Omental fat pad (tissue), 4 donors: ENCODE data around the gene ADAMTS13. TPM values are rescaled to one million over a fixed set of nuclear protein-coding genes. Genes with fewer than 3 reads are reported as not detected.

Experiments
- ATAC-seq: fragments of 150-250 bp; one replicate; pipeline ENCODE4 v1.9.1; 2016; ENCODE audit warnings: mild to moderate bottlenecking, moderate library complexity; ENCODE audit not compliant: low FRiP score
- DNase-seq: peaks from one replicate; pipeline ENCODE4 v3.0.0-alpha.2; 2019; ENCODE audit warnings: low spot score
- total RNA-seq, 4 donors: library from RNA; depleted of rRNA; stranded (reverse); fragments of >200 nt; gene quantifications; one replicate each; pipeline ENCODE4 v1.1.0, GENCODE V29; 2016
- TF ChIP-seq, protein P1 (sequence below), 3 donors: fragments of 450-650 bp; IDR thresholded peaks; one replicate each; pipeline ENCODE4 v1.5.1; 2016 to 2017; ENCODE audit warnings: antibody characterized with exemption in 3 of 3, mild to moderate bottlenecking in 3 of 3, moderate library complexity in 2 of 3

Gene ADAMTS13
- total RNA-seq, 4 donors from 2014 or later = 1.1 to 3.0 (median 1.2) TPM

DNA sequence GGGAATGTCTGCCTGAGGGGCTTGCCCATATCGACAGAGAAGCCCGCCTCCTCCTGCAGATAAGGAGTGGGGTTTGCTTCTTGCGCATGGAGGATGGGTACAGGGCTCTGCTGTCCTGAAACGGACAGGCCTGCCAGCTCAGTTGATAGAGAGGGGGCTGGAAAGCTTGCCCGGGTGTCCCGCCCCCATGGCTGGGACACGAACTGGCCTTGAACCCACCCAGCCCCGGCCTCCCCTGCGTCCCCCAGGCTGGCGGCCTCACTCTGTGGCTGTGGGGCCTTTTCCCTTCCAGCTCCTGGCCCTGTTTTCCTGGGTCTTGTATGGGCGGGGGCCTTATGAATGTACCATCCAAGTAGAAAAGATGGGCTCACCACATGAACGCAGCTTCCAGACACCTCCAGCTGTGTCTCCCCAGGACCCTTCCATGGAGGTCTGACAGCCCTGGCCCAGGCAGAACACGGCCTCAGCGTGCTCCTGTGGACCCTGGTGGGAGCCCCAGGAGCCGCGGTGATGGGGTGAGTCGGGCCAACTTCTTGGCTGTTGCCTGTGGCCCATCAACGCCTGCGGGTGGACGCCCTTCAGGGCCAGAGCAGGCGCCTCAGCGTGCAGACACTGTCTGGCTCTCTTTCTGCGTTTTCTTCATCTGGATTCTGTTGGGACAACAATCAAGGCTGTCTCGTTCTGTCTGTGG lies 72.6 kb downstream of the ADAMTS13 start:
- TF ChIP-seq, protein P1, sequence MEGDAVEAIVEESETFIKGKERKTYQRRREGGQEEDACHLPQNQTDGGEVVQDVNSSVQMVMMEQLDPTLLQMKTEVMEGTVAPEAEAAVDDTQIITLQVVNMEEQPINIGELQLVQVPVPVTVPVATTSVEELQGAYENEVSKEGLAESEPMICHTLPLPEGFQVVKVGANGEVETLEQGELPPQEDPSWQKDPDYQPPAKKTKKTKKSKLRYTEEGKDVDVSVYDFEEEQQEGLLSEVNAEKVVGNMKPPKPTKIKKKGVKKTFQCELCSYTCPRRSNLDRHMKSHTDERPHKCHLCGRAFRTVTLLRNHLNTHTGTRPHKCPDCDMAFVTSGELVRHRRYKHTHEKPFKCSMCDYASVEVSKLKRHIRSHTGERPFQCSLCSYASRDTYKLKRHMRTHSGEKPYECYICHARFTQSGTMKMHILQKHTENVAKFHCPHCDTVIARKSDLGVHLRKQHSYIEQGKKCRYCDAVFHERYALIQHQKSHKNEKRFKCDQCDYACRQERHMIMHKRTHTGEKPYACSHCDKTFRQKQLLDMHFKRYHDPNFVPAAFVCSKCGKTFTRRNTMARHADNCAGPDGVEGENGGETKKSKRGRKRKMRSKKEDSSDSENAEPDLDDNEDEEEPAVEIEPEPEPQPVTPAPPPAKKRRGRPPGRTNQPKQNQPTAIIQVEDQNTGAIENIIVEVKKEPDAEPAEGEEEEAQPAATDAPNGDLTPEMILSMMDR (IDR thresholded peaks at IDR 0.05) = no peak
- DNase-seq (no peak), ATAC-seq (no peak)

DNA sequence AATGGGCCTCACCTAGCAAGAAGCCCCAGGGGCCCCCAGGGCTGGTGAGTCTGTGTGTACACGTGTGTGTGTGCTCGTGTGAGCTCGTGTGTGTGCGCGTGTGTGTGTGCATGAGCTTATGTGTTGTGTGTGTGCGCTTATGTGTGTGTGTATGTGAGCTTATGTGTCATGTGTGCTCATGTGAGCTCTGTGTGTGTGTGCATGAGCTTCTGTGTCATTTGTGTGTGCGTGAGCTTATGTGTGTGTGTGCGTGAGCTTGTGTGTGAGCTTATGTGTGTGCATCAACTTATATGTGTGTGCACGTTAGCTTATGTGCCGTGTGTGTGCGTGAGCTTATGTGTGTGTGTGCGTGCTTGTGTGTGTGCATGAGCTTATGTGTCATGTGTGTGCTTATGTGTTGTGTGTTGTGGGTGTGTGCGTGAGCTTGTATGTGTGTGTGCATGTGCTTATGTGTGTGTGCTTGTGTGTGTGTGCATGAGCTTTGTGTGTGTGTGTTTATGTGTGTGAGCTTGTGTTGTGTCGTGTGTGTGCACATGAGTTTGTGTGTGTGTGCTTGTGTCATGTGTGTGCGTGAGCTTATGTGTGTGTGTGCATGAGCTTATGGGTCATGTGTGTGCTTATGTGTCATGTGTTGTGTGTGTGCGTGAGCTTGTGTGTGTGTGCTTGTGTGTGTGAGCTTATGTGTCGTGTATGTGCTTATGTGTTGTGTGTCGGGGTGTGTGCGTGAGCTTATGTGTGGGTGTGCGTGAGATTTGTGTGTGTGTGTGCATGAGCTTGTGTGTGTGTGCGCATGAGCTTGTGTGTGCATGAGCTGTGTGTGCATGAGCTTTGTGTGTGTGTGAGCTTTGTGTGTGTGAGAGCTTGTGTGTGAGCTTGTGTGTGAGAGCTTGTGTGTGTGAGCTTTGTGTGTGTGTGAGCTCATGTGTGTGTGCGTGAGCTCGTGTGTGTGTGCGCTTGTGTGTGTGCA lies 73.4 kb downstream of the ADAMTS13 start:
- DNase-seq (no peak), ATAC-seq (no peak)
- TF ChIP-seq, protein P1 (IDR thresholded peaks at IDR 0.05) = no peak

DNA sequence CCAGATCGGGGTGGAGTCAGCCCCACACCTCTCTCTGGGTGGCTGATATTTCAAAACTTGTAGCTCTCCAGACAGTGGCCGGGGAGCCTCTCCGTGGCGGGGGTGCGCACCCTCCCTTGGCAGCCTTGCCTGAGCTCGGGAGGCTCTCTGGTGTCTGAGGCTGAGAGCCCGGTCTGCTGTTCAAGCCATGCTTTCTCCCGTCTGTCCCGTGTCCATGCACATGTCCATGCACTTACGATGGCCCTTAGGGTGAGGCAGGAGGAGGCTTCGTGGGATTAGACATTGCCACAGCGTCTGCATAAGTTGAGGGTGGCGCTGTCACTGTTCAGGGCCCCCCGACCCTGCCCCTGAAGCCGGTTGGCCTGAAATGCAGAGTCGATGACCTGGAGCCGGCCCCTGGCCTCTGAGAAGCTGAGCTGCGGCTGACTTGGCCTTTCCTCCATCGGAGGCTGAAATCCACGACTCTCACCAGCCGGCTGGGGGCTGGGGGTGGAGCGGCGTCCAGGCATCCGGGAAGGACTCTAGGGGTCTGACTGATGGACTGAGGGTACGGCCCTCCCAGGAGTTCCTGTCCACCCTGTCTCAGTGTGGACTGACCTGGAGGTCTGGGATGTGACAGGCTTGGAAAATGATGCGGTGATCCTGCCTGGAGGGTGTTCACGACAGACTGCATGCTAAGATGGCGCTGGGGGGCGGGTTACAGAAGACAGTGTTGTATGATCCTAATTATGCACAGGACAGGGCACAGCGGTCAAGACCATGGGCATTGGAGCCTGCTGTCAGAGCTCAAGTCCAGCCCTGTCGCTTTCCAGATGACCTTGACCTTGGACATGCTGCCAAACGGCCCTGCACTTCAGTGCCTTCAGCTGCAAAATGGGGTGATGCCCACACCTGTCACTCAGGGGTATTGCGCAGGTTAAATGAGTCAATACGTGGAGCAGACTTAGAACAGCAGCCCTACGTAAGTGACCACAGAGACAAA lies 75.0 kb downstream of the ADAMTS13 start:
- ATAC-seq = no peak
- TF ChIP-seq, protein P1 (IDR thresholded peaks at IDR 0.05) = no peak
- DNase-seq = no peak

DNA sequence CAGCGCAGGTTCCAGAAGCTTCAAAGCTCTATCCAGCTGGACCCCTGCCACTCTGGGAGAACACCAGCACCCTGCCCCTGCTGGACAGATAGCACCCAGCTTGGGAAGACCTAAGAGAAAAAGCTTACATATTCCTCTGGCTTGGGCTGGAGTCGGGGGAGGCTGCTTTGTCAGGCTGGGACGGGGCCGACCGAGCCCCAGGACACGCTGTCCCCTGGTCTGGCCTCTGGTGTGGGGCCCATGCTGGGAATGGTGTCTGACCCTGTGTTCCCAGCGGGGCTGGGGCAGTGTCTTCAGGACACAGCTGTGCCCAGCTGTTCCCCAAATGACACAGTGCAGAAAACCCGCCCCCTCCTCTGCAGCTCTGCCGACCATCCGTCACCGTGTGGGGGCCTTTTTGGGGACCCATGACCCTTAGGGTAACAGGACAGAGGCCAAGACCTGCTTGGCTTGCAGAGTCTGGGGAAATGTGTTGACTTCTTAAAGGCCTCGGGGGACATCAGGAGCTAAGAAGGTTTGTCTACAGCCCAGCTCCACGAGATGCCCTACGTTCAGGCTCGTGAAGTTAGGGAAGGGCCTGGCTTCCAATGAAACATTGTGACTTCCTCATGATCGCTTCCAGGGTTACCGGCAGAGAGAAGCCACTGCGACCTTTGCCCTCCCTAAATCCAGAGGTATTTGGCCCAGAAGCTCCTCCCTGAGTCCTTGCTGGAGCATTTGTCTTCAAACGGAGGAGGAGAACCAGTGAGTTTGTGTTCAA lies 77.1 kb downstream of the ADAMTS13 start:
- ATAC-seq (no peak), DNase-seq (no peak)
- TF ChIP-seq, protein P1 (IDR thresholded peaks at IDR 0.05) = no peak

DNA sequence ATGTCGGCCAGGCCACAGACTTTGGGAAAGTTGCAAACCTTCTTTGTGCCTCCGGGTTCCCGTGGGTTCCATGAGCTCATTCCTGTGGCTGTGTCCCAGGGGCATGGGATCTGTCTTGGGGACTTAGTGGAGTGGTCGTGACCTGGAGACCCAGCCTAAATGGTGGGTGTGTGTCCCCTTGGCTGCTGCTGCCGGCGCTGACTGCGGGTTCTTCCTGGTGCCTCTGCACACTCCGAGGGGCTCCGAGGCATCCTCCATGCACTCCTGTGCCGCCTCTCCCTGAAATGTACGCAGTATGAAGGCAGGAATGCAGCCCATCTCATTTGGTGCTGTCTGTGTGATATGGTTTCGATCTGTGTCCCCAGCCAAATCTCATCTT lies 77.7 kb downstream of the ADAMTS13 start:
- no peak for DNase-seq
- TF ChIP-seq, protein P1 (IDR thresholded peaks at IDR 0.05) = no peak
- no peak for ATAC-seq

DNA sequence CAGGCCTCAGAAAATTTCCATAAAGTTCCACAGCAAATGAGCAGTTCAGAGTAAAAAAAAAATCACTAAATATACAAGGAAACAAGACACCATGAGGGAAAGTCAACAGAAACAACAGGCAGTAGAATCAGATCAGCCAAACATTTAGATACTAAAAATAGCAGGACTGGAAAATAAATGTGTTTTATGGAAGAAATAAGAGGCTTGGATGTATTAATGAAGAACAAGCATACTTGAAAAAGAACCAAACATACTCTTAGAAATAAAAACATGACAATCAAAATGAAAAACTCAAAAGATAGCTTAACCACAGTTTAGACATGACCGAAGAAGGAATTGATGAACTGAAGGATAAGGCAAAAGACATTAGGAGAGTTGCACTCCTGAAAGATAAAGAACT lies 79.9 kb downstream of the ADAMTS13 start:
- no peak for ATAC-seq
- no peak for DNase-seq
- TF ChIP-seq, protein P1 (IDR thresholded peaks at IDR 0.05) = no peak
